ENCODE measurements around the gene UQCRH.
"Not testable (repeated sequence)": the region's sequence is repeated elsewhere in the genome, so short reads cannot be mapped to it uniquely, and the experiment has no call there.

DNA sequence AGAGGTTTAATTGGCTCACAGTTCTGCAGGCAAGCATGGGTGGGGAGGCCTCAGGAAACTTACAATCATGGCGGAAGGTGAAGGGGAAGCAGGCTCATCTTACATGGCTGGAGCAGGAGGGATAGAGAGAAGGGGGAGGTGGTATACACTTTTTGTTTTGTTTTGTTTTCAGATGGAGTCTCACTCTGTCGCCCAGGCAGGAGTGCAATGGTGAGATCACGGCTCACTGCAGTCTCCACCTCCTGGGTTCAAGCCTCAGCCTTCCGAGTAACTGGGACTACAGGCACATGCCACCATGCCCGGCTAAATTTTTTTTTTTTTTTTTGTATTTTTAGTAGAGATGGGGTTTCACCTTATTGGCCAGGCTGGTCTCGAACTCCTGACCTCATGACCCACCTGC is 18.7 kb downstream of the UQCRH start:
- TF ChIP-seq CTCF (IDR thresholded peaks at IDR 0.05; ENCODE audit: low read depth, low read length); EZH2phosphoT487 (IDR thresholded peaks at IDR 0.05; ENCODE audit: low read depth): not testable (repeated sequence)

All from OCI-LY3 (cell line).